Measurements from ENCODE around the gene LZTFL1. TPM values are rescaled to one million over a fixed set of nuclear protein-coding genes. Genes with fewer than 3 reads are reported as not detected.
A peak's percentile ranks its signal among the peaks of the same experiment; 100 is the strongest.

The LZTFL1 gene
- total RNA-seq, 3 donors from 2014 or later: 12.6 to 16.5 (median 16.4) TPM

DNA sequence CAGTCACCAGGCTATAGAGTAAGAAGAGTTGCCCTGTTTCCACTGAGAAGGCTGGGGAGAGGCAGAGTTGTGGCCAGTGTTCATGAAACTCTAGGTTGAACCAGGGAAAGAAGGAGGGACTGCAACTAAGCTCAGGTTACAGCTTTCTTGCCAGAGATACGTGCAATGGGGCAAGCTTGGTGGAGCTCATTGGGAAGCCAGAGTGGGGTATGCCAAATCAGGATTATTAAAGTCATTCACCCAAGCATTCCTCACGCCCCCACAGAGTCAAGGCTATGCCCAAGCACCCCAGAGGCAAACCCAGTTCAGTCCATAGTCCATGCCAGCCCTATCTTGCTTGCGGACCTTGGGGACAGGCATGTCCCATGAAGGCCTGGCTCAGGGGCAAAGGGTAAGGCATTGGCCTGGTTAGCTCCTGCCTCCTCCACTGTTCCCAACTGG is 63.1 kb downstream of the LZTFL1 start:
- DNase-seq (no peak), ATAC-seq (no peak)
- intact Hi-C loops (cut with DNase I, micrococcal nuclease): no loop called here
- TF ChIP-seq, protein P1, sequence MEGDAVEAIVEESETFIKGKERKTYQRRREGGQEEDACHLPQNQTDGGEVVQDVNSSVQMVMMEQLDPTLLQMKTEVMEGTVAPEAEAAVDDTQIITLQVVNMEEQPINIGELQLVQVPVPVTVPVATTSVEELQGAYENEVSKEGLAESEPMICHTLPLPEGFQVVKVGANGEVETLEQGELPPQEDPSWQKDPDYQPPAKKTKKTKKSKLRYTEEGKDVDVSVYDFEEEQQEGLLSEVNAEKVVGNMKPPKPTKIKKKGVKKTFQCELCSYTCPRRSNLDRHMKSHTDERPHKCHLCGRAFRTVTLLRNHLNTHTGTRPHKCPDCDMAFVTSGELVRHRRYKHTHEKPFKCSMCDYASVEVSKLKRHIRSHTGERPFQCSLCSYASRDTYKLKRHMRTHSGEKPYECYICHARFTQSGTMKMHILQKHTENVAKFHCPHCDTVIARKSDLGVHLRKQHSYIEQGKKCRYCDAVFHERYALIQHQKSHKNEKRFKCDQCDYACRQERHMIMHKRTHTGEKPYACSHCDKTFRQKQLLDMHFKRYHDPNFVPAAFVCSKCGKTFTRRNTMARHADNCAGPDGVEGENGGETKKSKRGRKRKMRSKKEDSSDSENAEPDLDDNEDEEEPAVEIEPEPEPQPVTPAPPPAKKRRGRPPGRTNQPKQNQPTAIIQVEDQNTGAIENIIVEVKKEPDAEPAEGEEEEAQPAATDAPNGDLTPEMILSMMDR (IDR thresholded peaks at IDR 0.05): no peak
- Histone ChIP-seq H3K4me1 (ENCODE audit: low read depth) (no peaks in the 10 kb centered on the region), H3K36me3 (ENCODE audit: low read depth) (no peaks in the 10 kb centered on the region), H3K9me3 (no peaks in the 10 kb centered on the region), H3K4me3 (no peak overlapping the region)

DNA sequence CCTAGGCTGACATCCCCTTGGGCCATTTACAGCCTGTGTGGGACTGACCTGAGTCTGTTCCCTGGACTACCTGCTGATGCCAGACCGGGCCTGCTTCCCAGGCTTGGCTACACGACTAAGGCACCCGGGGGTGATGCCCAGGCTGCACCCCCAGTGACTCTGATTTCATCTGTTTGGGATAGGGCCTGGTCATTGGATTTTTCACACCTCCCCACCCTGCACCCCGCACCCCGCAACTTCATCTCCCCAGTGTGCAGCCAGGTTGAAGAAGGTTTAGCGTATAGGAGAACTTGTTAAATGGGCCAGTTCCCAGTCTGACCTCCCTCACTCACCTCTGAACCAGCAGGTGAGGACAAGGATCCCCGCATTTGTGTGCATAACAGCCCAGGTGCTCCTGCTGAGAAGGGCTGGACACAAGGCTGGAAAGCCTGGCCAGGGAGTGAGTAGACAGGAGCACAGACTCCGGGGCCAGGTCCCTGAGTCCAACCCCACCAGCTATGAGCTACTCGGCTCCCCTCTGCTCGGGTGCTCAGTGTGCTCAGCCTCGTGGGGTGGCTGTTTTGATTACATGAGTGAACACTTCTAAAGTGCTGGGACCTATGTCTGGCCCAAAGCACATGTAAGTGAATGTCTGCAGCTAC is 64.1 kb downstream of the LZTFL1 start:
- no peak for ATAC-seq
- no peak for DNase-seq
- no peaks in the 10 kb centered on the region for H3K4me1 ChIP-seq (ENCODE audit: low read depth)

DNA sequence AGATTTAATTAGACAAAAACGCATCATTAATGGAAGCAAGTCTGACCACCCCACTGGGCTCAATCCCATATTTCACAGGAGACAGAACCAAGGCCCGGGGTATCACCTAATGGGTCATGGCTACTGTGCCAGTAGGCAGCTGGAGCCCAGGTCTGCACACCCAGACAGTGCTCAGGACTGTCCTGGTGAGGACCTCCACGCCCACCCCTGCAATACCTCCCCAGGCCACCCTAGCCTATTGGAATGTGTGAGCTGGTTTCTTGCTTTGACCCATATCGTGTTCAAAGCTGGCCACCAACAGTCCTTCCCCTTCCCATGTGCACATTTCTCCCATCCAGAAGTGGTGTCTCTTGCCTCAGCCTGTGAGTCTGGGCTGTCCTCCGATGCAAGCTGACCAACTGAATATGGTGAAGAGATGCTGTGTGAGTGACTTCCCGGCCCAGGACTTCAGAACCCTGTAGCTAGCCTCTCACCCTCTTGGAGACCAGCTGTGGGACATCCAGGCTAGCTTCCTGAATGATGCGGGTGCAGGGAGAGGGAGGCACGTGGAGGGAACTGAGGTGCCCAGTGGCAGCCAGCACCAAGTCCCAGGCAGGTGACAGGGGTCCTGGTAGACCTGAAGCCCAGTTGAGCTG is 64.7 kb downstream of the LZTFL1 start:
- no peaks in the 10 kb centered on the region for H3K9me3 ChIP-seq
- no peak for DNase-seq
- no peaks in the 10 kb centered on the region for H3K36me3 ChIP-seq (ENCODE audit: low read depth)
- intact Hi-C loops (cut with DNase I, micrococcal nuclease): no loop called here
- TF ChIP-seq, protein P1 (IDR thresholded peaks at IDR 0.05): no peak
- H3K4me1 ChIP-seq (ENCODE audit: low read depth): peaks cover 3% of the 10 kb centered on the region
- H3K4me3 ChIP-seq: no peak overlapping the region
- ATAC-seq: no peak

More for the DNA sequence above, 64.1 kb downstream of the LZTFL1 start:
- TF ChIP-seq, protein P1 (IDR thresholded peaks at IDR 0.05): no peak
- intact Hi-C loops (cut with DNase I, micrococcal nuclease): no loop called here
- H3K4me3 ChIP-seq: no peak overlapping the region
- no peaks in the 10 kb centered on the region for H3K36me3 ChIP-seq (ENCODE audit: low read depth)
- no peaks in the 10 kb centered on the region for H3K9me3 ChIP-seq

GRCh38 chr3:45776611-45777010 is 65.3 kb downstream of the LZTFL1 start:
- TF ChIP-seq, protein P1 (IDR thresholded peaks at IDR 0.05): no peak
- Histone ChIP-seq H3K4me3 (no peak overlapping the region), H3K36me3 (ENCODE audit: low read depth) (no peaks in the 10 kb centered on the region), H3K4me1 (ENCODE audit: low read depth) (peaks cover 5% of the 10 kb centered on the region), H3K9me3 (no peaks in the 10 kb centered on the region)
- intact Hi-C loops (cut with DNase I, micrococcal nuclease): no loop called here
- DNase-seq: peak in 2 of 3 donors; percentile 42 to 51
- no peak for ATAC-seq

DNA sequence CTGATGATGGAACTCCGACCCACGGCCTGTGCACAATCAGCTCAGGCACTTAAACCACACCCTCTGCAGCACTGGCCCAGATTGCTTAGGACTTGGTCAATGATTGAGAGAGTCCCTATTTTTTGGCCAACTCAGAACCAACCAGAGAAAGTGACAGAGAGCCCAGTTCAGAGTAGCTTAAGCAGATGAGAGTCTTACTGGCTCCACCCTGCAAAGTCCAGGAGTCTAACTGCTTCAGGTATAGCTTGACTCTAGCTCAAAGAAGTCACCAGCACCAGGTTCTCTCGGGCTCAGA is 65.7 kb downstream of the LZTFL1 start:
- no peak overlapping the region for H3K4me3 ChIP-seq
- peaks cover 5% of the 10 kb centered on the region for H3K4me1 ChIP-seq (ENCODE audit: low read depth)
- no peaks in the 10 kb centered on the region for H3K36me3 ChIP-seq (ENCODE audit: low read depth)
- DNase-seq (peak in 1 of 3 donors; percentile 40), ATAC-seq (peak; percentile 52)
- H3K9me3 ChIP-seq: no peaks in the 10 kb centered on the region
- TF ChIP-seq, protein P1 (IDR thresholded peaks at IDR 0.05): no peak
- intact Hi-C loops (cut with DNase I, micrococcal nuclease): no loop called here
